IMR-90 (cell line): ENCODE results near the gene COL18A1. TPM values are rescaled to one million over a fixed set of nuclear protein-coding genes. Genes with fewer than 3 reads are reported as not detected.

Experiments
- ATAC-seq: fragments of 200-7000 bp; cut with Tn5 transposase; 2 replicates; pipeline ENCODE4 v1.9.1; 2020; ENCODE audit warnings: low read depth, mild to moderate bottlenecking, moderate library complexity
- BruUV-seq: library from RNA; stranded (reverse); fragments of 400-500 nt; replicated peaks from 2 replicates; lab custom pipeline; 2021; lab: Mats Ljungman, UMichigan
- CTCF ChIA-PET: fragments of 300-600 bp; formaldehyde crosslinking; extraction: SDS; loops from one replicate; lab custom pipeline; 2021; ENCODE audit warnings: antibody characterized with exemption; lab: Yijun Ruan, JAX
- POLR2A ChIA-PET: fragments of 300-600 bp; sonication (Branson Sonifier 250); formaldehyde crosslinking; loops from one replicate; lab custom pipeline; 2022; ENCODE audit warnings: antibody characterized with exemption; ENCODE audit not compliant: unreplicated experiment; lab: Charles Lee
- DNase-seq: peaks from one replicate; pipeline ENCODE4 v3.0.0; 2013
- H2AFZ ChIP-seq: replicated peaks from 2 replicates; pipeline ENCODE3; 2013; ENCODE audit warnings: low read length, mild to moderate bottlenecking; ENCODE audit not compliant: poor library complexity
- H2AK5ac ChIP-seq: 2 replicates; pipeline ENCODE4 v1.6.1; 2013; ENCODE audit warnings: low read depth, low read length, inconsistent platforms
- H2AK9ac ChIP-seq: replicated peaks from 2 replicates; pipeline ENCODE3; 2013; ENCODE audit warnings: mild to moderate bottlenecking, low read depth, low read length, moderate library complexity; ENCODE audit not compliant: poor library complexity
- H2BK120ac ChIP-seq: 2 replicates; pipeline ENCODE4 v1.6.1; 2013; ENCODE audit warnings: low read depth, low read length, inconsistent platforms
- H2BK15ac ChIP-seq: 3 replicates; pipeline ENCODE4 v1.6.1; 2013; ENCODE audit warnings: low read depth, low read length, inconsistent platforms
- H2BK20ac ChIP-seq: 2 replicates; pipeline ENCODE4 v1.6.1; 2013; ENCODE audit warnings: low read depth, mild to moderate bottlenecking, inconsistent platforms, low read length, moderate library complexity
- H2BK5ac ChIP-seq: 2 replicates; pipeline ENCODE4 v1.6.1; 2013; ENCODE audit warnings: mild to moderate bottlenecking, low read depth, low read length, inconsistent platforms; ENCODE audit not compliant: poor library complexity, severe bottlenecking
- H3K14ac ChIP-seq: replicated peaks from 2 replicates; pipeline ENCODE4 v1.6.1; 2013; ENCODE audit warnings: low read depth, low read length, inconsistent platforms
- H3K18ac ChIP-seq: 2 replicates; pipeline ENCODE4 v1.6.1; 2013; ENCODE audit warnings: low read depth, low read length, control low read depth
- H3K23ac ChIP-seq: 2 replicates; pipeline ENCODE4 v1.6.1; 2013; ENCODE audit warnings: low read depth, low read length, inconsistent platforms
- H3K27ac ChIP-seq: 2 replicates; pipeline ENCODE4 v1.5.1; 2013; ENCODE audit warnings: mild to moderate bottlenecking, control low read depth, low read length; ENCODE audit not compliant: insufficient read depth
- H3K27me3 ChIP-seq: 2 replicates; pipeline ENCODE4 v1.6.1; 2013; ENCODE audit warnings: low read length; ENCODE audit not compliant: control insufficient read depth, insufficient read depth
- H3K36me3 ChIP-seq: 2 replicates; pipeline ENCODE4 v1.6.1; 2013; ENCODE audit warnings: low read length, mixed read lengths; ENCODE audit not compliant: control insufficient read depth, insufficient read depth
- H3K4ac ChIP-seq: 2 replicates; pipeline ENCODE4 v1.6.1; 2013; ENCODE audit warnings: low read depth, low read length, inconsistent platforms
- H3K4me1 ChIP-seq: 2 replicates; pipeline ENCODE4 v1.6.1; 2013; ENCODE audit warnings: low read length, mixed read lengths; ENCODE audit not compliant: control insufficient read depth, insufficient read depth
- H3K4me2 ChIP-seq: 2 replicates; pipeline ENCODE4 v1.6.1; 2013; ENCODE audit warnings: low read depth, mild to moderate bottlenecking, control low read depth, low read length, moderate library complexity
- H3K4me3 ChIP-seq: 2 replicates; pipeline ENCODE4 v1.5.1; 2013; ENCODE audit warnings: low read depth, mild to moderate bottlenecking, control low read depth, low read length, moderate library complexity; ENCODE audit not compliant: insufficient read depth
- H3K56ac ChIP-seq: 2 replicates; pipeline ENCODE4 v1.6.1; 2013; ENCODE audit warnings: low read length, inconsistent platforms; ENCODE audit not compliant: insufficient read depth; ENCODE audit errors: extremely low read depth
- H3K79me1 ChIP-seq, 2 experiments: 2 replicates each; pipeline ENCODE4 v1.6.1; 2013; ENCODE audit warnings: low read length in 2 of 2, inconsistent platforms in 1 of 2, low read depth in 1 of 2
- H3K9ac ChIP-seq: 2 replicates; pipeline ENCODE4 v1.6.1; 2013; ENCODE audit warnings: low read depth, low read length, control low read depth
- H3K9me1 ChIP-seq: 2 replicates; pipeline ENCODE4 v1.6.1; 2013; ENCODE audit warnings: low read length, inconsistent platforms; ENCODE audit not compliant: insufficient read depth
- H3K9me3 ChIP-seq: 2 replicates; pipeline ENCODE4 v1.6.1; 2013; ENCODE audit warnings: low read length; ENCODE audit not compliant: control insufficient read depth, insufficient read depth
- H4K20me1 ChIP-seq: 2 replicates; pipeline ENCODE4 v1.6.1; 2013; ENCODE audit warnings: low read length, inconsistent platforms; ENCODE audit not compliant: insufficient read depth
- H4K5ac ChIP-seq: 2 replicates; pipeline ENCODE4 v1.6.1; 2013; ENCODE audit warnings: mild to moderate bottlenecking, low read depth, low read length, control low read depth
- H4K8ac ChIP-seq, 2 experiments: 2 replicates each; pipeline ENCODE4 v1.6.1; 2013; ENCODE audit warnings: low read depth in 2 of 2, low read length in 2 of 2, control low read depth in 1 of 2, inconsistent platforms in 1 of 2
- H4K91ac ChIP-seq: 2 replicates; pipeline ENCODE4 v1.6.1; 2013; ENCODE audit warnings: low read depth, low read length, inconsistent platforms; ENCODE audit not compliant: insufficient read depth
- BHLHE40 ChIP-seq: fragments of 150-350 bp; IDR thresholded peaks from 2 replicates; pipeline ENCODE4 v1.6.1; 2016; ENCODE audit warnings: mild to moderate bottlenecking, low read depth, low read length
- CEBPB ChIP-seq: IDR thresholded peaks from 2 replicates; pipeline ENCODE4 v1.6.1; 2012; ENCODE audit warnings: low read depth, low read length, improper control_type of control experiment
- CHD1 ChIP-seq: IDR thresholded peaks from 2 replicates; pipeline ENCODE4 v1.6.1; 2012; ENCODE audit warnings: low read depth, low read length, improper control_type of control experiment
- FOS ChIP-seq: fragments of 150-350 bp; IDR thresholded peaks from 2 replicates; pipeline ENCODE4 v1.6.1; 2016; ENCODE audit warnings: low read depth, low read length
- MAFK ChIP-seq: IDR thresholded peaks from 2 replicates; pipeline ENCODE4 v1.6.1; 2012; ENCODE audit warnings: low read depth, low read length, improper control_type of control experiment
- MXI1 ChIP-seq: IDR thresholded peaks from 2 replicates; pipeline ENCODE4 v1.6.1; 2012; ENCODE audit warnings: low read depth, mild to moderate bottlenecking, low read length, moderate library complexity, borderline replicate concordance
- NFE2L2 ChIP-seq: fragments of 150-350 bp; IDR thresholded peaks from 2 replicates; pipeline ENCODE4 v1.6.1; 2016; ENCODE audit warnings: low read depth, mild to moderate bottlenecking, low read length
- POLR2A ChIP-seq: IDR thresholded peaks from 2 replicates; pipeline ENCODE4 v1.6.1; 2012; ENCODE audit warnings: mild to moderate bottlenecking, low read depth, low read length
- RCOR1 ChIP-seq: IDR thresholded peaks from 2 replicates; pipeline ENCODE4 v1.6.1; 2012; ENCODE audit warnings: mild to moderate bottlenecking, low read length, improper control_type of control experiment; ENCODE audit not compliant: insufficient replicate concordance
- SMC3 ChIP-seq: fragments of 150-350 bp; IDR thresholded peaks from 2 replicates; pipeline ENCODE4 v1.6.1; 2016; ENCODE audit warnings: low read depth, mild to moderate bottlenecking, antibody characterized with exemption, low read length, moderate library complexity
- WGBS, 2 experiments: methylation state at CpG; one replicate each; pipeline versions ENCODE4 v1.1.5 to v1.1.7; 2013; ENCODE audit warnings: missing lambda C conversion rate in 2 of 2; ENCODE audit not compliant: insufficient read length in 1 of 2; ENCODE audit errors: extremely low coverage in 2 of 2; 5-methylcytosine and 5-hydroxymethylcytosine counted together
- dilution Hi-C: fragments of 300-500 bp; cut with HindIII; formaldehyde crosslinking; loops from one replicate; pipeline ENCODE4 v1.14.3; 2018; ENCODE audit warnings: low sequenced_read_pairs; ENCODE audit not compliant: unreplicated experiment
- in situ Hi-C: fragments of 300-500 bp; cut with MboI; formaldehyde crosslinking; loops from 3 replicates; pipeline ENCODE4 v1.14.3; 2019; ENCODE audit warnings: low sequenced_read_pairs, inconsistent platforms, mixed read lengths
- intact Hi-C: fragments of 100-400 bp; cut with micrococcal nuclease; formaldehyde crosslinking; loops from 2 replicates; pipeline ENCODE4 v1.10.0; 2022
- polyA plus RNA-seq, 3 experiments: library from polyadenylated mRNA; depleted of rRNA; stranded (reverse); fragments of >200 nt; gene quantifications; 2 replicates each; pipeline ENCODE4 v1.2.3, GENCODE V29; 2012; ENCODE audit warnings: low replicate concordance in 1 of 3
- total RNA-seq: library from RNA; depleted of rRNA; stranded (reverse); fragments of >200 nt; gene quantifications from 2 replicates; pipeline ENCODE4 v1.2.3, GENCODE V29; 2012
- TF ChIP-seq, protein P1 (sequence below): fragments of 150-350 bp; IDR thresholded peaks from 2 replicates; pipeline ENCODE4 v1.6.1; 2017; ENCODE audit warnings: mild to moderate bottlenecking, antibody characterized with exemption, low read length, low read depth
- TF ChIP-seq, protein P2 (sequence below): fragments of 150-350 bp; IDR thresholded peaks from 2 replicates; pipeline ENCODE4 v1.6.1; 2016; ENCODE audit warnings: low read depth, mild to moderate bottlenecking, low read length, moderate library complexity, borderline replicate concordance

Gene COL18A1
- total and polyA plus RNA-seq, 2 of the 4 experiments (the other 2 are of a cell fraction) = 4.3 to 46.7 TPM

DNA sequence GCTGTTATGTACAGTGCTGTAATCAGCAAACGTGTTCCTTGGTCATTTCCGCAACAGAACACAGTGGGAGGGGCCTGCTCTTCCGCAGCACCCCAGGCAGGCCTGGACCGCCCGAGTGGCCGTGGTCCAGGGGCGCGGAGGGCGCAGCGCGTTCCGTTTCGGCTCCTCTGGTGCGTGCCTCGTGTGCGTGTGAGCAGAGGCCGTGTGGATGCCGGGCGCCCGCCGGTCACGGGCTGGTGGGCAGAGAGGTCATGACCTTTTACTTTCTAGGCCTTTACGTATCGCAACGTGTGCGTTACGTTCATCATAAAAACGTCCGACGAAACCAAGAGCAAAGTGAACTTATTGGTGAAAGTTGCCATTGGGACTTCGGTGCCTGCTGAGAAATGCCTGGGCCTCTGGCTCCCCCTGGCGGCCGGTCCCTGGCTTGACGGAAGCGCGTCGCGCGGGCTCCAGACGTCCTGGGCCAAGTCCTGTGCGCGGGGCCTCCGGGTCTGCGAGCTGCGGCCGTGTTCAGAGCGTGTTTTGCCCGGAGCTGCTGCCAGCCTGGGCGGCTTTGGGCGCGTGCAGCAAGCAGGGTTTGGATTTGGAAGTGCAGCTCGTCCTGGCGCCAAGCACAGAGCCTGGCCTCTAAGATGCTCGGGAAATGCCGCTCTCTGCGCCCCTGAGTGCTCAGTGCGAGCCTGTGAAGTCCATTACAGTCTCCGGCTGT lies 34.4 kb downstream of the COL18A1 start (continued):
- TF ChIP-seq SMC3 (peak; percentile 98), BHLHE40 (peak; percentile 91), RCOR1 (no peak)

DNA sequence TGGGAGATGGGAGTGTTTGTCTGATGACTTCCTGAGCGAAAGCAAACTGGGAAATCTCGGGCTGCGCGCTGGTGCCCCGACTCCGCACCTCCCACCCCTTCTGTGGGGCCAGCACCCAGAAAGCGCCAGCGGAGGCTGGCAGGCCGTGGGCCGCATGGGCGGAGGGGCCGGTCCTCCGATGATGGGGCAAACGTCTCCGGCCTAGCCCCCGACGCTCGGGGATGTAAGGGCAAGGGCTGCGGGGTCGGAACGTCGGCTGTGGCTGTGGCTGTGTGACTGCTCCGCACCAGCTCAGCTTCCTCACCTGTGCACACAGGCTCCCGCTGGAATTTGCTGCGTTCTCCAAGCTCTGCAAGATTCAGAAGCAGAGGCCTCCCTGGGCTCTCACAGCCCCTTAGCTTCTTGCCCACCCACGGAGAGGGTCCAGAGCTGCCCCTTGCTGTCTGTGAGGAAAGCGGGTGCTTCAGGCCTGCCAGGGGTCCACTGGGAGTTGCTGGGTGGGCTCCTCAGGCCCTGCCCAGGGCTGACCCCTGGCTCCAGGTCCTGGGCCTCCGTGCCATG lies 35.0 kb downstream of the COL18A1 start:
- dilution Hi-C loops (no loop called here), intact Hi-C loops (loop anchor here (1.0 to 5.0 kb wide), 4 partner anchors 53 to 382 kb away; no protein-coding TSS in a partner anchor), in situ Hi-C loops (loop anchor here (10.0 kb wide), 1 partner anchor 295 kb away; no protein-coding TSS in a partner anchor)
- H4K8ac ChIP-seq = peak overlapping the region in 1 of 2 experiments; percentile 22; a peak in 1 of 4 replicates
- no peak overlapping the region for H3K4me3 ChIP-seq
- H3K27ac ChIP-seq = peak overlapping the region; percentile 18; the same call in 1 of the 2 replicates
- no peak overlapping the region for H2BK15ac ChIP-seq
- no peaks in the 10 kb centered on the region; the same call in 1 of the 2 replicates for H3K36me3 ChIP-seq
- H2AK5ac ChIP-seq = peak overlapping the region; percentile 66
- peaks cover 10% of the 10 kb centered on the region for H3K4me1 ChIP-seq
- H2BK20ac ChIP-seq = peak overlapping the region; percentile 42; the same call in 1 of the 2 replicates
- H4K5ac ChIP-seq = no peak overlapping the region
- H2BK5ac ChIP-seq = no peak overlapping the region
- H4K91ac ChIP-seq = no peak overlapping the region
- WGBS, 2 experiments = 95% methylated on average over 18 of the region's 28 CpGs; no CpG with 5 or more reads in 1 of the 2 experiments
- H3K18ac ChIP-seq = no peak overlapping the region
- H3K56ac ChIP-seq = no peak overlapping the region
- peaks cover 12 to 74% of the 10 kb centered on the region in 2 experiments; a peak in 3 of 4 replicates for H3K79me1 ChIP-seq
- peak overlapping the region; percentile 28; the same call in 1 of the 2 replicates for H2BK120ac ChIP-seq
- ChIA-PET CTCF (interaction anchor here (0.6 to 1.7 kb wide), 2 partner anchors 147 to 300 kb away, joined by 5 read pairs; no protein-coding TSS in a partner anchor), POLR2A (no interaction called here)
- peak overlapping the region; percentile 45 for H3K4ac ChIP-seq
- no peak overlapping the region for H3K14ac ChIP-seq
- no peak for DNase-seq
- no peak for ATAC-seq
- H3K4me2 ChIP-seq = no peak overlapping the region
- no peak overlapping the region for H3K23ac ChIP-seq
- peaks cover 7% of the 10 kb centered on the region; the same call in 1 of the 2 replicates for H3K9me1 ChIP-seq
- peaks cover 37% of the 10 kb centered on the region for H4K20me1 ChIP-seq
- no peak overlapping the region for H2AK9ac ChIP-seq
- no TSS peak for BruUV-seq
- H3K27me3 ChIP-seq = no peaks in the 10 kb centered on the region
- no peak overlapping the region for H2AFZ ChIP-seq
- no peaks in the 10 kb centered on the region for H3K9me3 ChIP-seq
- H3K9ac ChIP-seq = no peak overlapping the region
- TF ChIP-seq MAFK = no peak
- no peak for TF ChIP-seq CHD1
- no peak for TF ChIP-seq NFE2L2
- TF ChIP-seq CEBPB = no peak
- TF ChIP-seq POLR2A = no peak
- no peak for TF ChIP-seq SMC3
- no peak for TF ChIP-seq MXI1
- TF ChIP-seq, protein P1, sequence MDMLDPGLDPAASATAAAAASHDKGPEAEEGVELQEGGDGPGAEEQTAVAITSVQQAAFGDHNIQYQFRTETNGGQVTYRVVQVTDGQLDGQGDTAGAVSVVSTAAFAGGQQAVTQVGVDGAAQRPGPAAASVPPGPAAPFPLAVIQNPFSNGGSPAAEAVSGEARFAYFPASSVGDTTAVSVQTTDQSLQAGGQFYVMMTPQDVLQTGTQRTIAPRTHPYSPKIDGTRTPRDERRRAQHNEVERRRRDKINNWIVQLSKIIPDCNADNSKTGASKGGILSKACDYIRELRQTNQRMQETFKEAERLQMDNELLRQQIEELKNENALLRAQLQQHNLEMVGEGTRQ = no peak
- no peak for TF ChIP-seq BHLHE40
- TF ChIP-seq, protein P2, sequence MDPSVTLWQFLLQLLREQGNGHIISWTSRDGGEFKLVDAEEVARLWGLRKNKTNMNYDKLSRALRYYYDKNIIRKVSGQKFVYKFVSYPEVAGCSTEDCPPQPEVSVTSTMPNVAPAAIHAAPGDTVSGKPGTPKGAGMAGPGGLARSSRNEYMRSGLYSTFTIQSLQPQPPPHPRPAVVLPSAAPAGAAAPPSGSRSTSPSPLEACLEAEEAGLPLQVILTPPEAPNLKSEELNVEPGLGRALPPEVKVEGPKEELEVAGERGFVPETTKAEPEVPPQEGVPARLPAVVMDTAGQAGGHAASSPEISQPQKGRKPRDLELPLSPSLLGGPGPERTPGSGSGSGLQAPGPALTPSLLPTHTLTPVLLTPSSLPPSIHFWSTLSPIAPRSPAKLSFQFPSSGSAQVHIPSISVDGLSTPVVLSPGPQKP = no peak
- no peak for TF ChIP-seq RCOR1
- no peak for TF ChIP-seq FOS
